Body of pancreas (tissue), 4 donors: ENCODE data around the gene ABCG1. TPM values are rescaled to one million over a fixed set of nuclear protein-coding genes. Genes with fewer than 3 reads are reported as not detected.

ENCODE experiments used
- ATAC-seq: fragments of 150-250 bp; one replicate; pipeline ENCODE4 v1.9.1; 2016
- DNase-seq, 4 donors: peaks; one replicate each; pipeline ENCODE4 v3.0.0-alpha.2; 2019
- H3K27ac ChIP-seq, 4 donors: fragments of 200-600 bp; sonication (generic); 1 replicate in 3 of 4; 2 replicates in 1 of 4; pipeline versions ENCODE4 v1.5.1 to v1.6.1; 2016 to 2019; ENCODE audit warnings: mild to moderate bottlenecking in 1 of 4, mixed read lengths in 1 of 4, moderate library complexity in 1 of 4
- H3K27me3 ChIP-seq, 2 donors: fragments of 200-600 bp; sonication (generic); one replicate each; pipeline ENCODE4 v1.6.0; 2016; ENCODE audit warnings: mild to moderate bottlenecking in 1 of 2
- H3K36me3 ChIP-seq, 2 donors: fragments of 200-600 bp; sonication (generic); replicated peaks in 1 of 2; 2 replicates each; pipeline ENCODE4 v1.5.1; 2016; ENCODE audit warnings: low read depth in 2 of 2; ENCODE audit not compliant: insufficient read depth in 1 of 2
- H3K4me1 ChIP-seq: fragments of 200-600 bp; sonication (generic); one replicate; pipeline ENCODE4 v1.6.0; 2016
- H3K4me3 ChIP-seq, 2 donors: fragments of 200-600 bp; sonication (generic); 1 replicate in 1 of 2; 2 replicates in 1 of 2; pipeline ENCODE4 v1.5.1; 2016 to 2019
- H3K9me3 ChIP-seq, 3 donors: fragments of 200-600 bp; sonication (generic); 1 replicate in 2 of 3; 2 replicates in 1 of 3; pipeline ENCODE4 v1.5.1; 2016
- POLR2A ChIP-seq, 3 donors: fragments of 450-650 bp; IDR thresholded peaks; one replicate each; pipeline ENCODE4 v1.6.1; 2016; ENCODE audit warnings: antibody characterized with exemption in 3 of 3, mild to moderate bottlenecking in 2 of 3
- WGBS, 2 donors: methylation state at CpG; one replicate each; pipeline ENCODE4 v1.1.5; 2017; 5-methylcytosine and 5-hydroxymethylcytosine counted together
- intact Hi-C: fragments of 100-400 bp; cut with DNase I; formaldehyde crosslinking; loops from one replicate; pipeline ENCODE4 v1.15.1; 2023
- total RNA-seq, 2 donors: library from RNA; depleted of rRNA; stranded (reverse); fragments of >200 nt; gene quantifications; one replicate each; pipeline ENCODE4 v1.1.0, GENCODE V29; 2016
- TF ChIP-seq, protein P1 (sequence below), 7 experiments: fragments of 450-650 bp in 4 of 7; fragments of 200-600 bp in 3 of 7; sonication (generic) in 3 of 7; IDR thresholded peaks; one replicate each; pipeline ENCODE4 v1.5.1; 2016 to 2019; ENCODE audit warnings: antibody characterized with exemption in 7 of 7

The ABCG1 gene
- total RNA-seq, 2 donors from 2014 or later = 7.5 to 7.6 TPM

GRCh38 chr21:42272984-42273600 is 54.2 kb downstream of the ABCG1 start:
- no peak overlapping the region for H3K27ac ChIP-seq
- H3K27me3 ChIP-seq = no peaks in the 10 kb centered on the region
- WGBS, 2 donors = 84% methylated on average over 28 to 29 of the region's 29 CpGs
- no peak for TF ChIP-seq POLR2A (IDR thresholded peaks at IDR 0.05)
- TF ChIP-seq, protein P1, sequence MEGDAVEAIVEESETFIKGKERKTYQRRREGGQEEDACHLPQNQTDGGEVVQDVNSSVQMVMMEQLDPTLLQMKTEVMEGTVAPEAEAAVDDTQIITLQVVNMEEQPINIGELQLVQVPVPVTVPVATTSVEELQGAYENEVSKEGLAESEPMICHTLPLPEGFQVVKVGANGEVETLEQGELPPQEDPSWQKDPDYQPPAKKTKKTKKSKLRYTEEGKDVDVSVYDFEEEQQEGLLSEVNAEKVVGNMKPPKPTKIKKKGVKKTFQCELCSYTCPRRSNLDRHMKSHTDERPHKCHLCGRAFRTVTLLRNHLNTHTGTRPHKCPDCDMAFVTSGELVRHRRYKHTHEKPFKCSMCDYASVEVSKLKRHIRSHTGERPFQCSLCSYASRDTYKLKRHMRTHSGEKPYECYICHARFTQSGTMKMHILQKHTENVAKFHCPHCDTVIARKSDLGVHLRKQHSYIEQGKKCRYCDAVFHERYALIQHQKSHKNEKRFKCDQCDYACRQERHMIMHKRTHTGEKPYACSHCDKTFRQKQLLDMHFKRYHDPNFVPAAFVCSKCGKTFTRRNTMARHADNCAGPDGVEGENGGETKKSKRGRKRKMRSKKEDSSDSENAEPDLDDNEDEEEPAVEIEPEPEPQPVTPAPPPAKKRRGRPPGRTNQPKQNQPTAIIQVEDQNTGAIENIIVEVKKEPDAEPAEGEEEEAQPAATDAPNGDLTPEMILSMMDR (IDR thresholded peaks at IDR 0.05) = no peak
- DNase-seq = no peak
- H3K36me3 ChIP-seq = no peaks in the 10 kb centered on the region
- intact Hi-C loops = no loop called here
- no peak for ATAC-seq
- no peak overlapping the region for H3K4me3 ChIP-seq
- no peaks in the 10 kb centered on the region for H3K4me1 ChIP-seq
- H3K9me3 ChIP-seq = no peaks in the 10 kb centered on the region

GRCh38 chr21:42276076-42276475 is 57.1 kb downstream of the ABCG1 start:
- Histone ChIP-seq H3K27ac (no peak overlapping the region), H3K36me3 (no peaks in the 10 kb centered on the region), H3K4me1 (no peaks in the 10 kb centered on the region), H3K4me3 (no peak overlapping the region), H3K27me3 (no peaks in the 10 kb centered on the region), H3K9me3 (no peaks in the 10 kb centered on the region)
- TF ChIP-seq, protein P1 (IDR thresholded peaks at IDR 0.05) = no peak
- TF ChIP-seq POLR2A (IDR thresholded peaks at IDR 0.05) = no peak
- no peak for DNase-seq
- intact Hi-C loops = no loop called here
- 73 to 76% methylated on average over 13 of the region's 13 CpGs for WGBS, 2 donors
- ATAC-seq = no peak

- H3K27me3 ChIP-seq = no peaks in the 10 kb centered on the region
- whole genome bisulfite sequencing, 2 donors = 84 to 87% methylated on average over 16 to 17 of the region's 17 CpGs
- no peak overlapping the region for H3K4me3 ChIP-seq
- no peak overlapping the region for H3K27ac ChIP-seq
- intact Hi-C loops = no loop called here
- H3K36me3 ChIP-seq = no peaks in the 10 kb centered on the region
- TF ChIP-seq, protein P1 (IDR thresholded peaks at IDR 0.05) = no peak
- no peak for TF ChIP-seq POLR2A (IDR thresholded peaks at IDR 0.05)
- ATAC-seq = no peak
- H3K4me1 ChIP-seq = no peaks in the 10 kb centered on the region
- no peaks in the 10 kb centered on the region for H3K9me3 ChIP-seq
- no peak for DNase-seq
Observed at GRCh38 chr21:42276526-42277154, 57.7 kb downstream of the ABCG1 start.

DNA sequence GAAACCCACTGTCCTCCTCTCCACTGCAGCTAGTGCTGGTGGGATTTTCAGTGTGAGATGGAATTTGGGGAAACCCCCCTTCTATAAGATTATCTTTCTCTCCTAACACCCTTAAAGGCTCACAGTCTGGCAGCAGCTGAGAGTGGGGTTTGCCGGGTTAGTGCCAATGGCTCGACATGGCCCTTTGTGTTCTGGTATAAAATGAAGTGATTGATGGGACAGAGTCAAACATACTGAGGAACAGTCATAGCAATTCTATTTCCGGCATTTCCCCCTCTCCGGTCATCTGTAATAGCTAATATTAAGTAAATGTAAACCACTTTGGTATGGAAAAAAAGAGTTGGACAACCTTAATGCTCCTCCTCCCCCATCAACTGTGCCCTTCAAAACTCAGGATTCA is 58.7 kb downstream of the ABCG1 start:
- Histone ChIP-seq H3K36me3 (no peaks in the 10 kb centered on the region), H3K4me3 (no peak overlapping the region), H3K27me3 (no peaks in the 10 kb centered on the region), H3K27ac (no peak overlapping the region), H3K4me1 (no peaks in the 10 kb centered on the region), H3K9me3 (no peaks in the 10 kb centered on the region)
- TF ChIP-seq POLR2A (IDR thresholded peaks at IDR 0.05) = no peak
- TF ChIP-seq, protein P1 (IDR thresholded peaks at IDR 0.05) = no peak
- intact Hi-C loops = no loop called here
- WGBS, 2 donors = 76 to 82% methylated on average over 4 of the region's 4 CpGs
- DNase-seq (no peak), ATAC-seq (no peak)
